HCT116 (cell line): ENCODE results near the gene DNPEP. TPM values are rescaled to one million over a fixed set of nuclear protein-coding genes. Genes with fewer than 3 reads are reported as not detected.

ENCODE experiments used
- ATAC-seq: fragments of 200-7000 bp; cut with Tn5 transposase; 2 replicates; pipeline ENCODE4 v1.9.1; 2020; ENCODE audit warnings: mild to moderate bottlenecking, moderate library complexity
- BruUV-seq: library from RNA; stranded (reverse); fragments of 400-500 nt; replicated peaks from 2 replicates; lab custom pipeline; 2021; lab: Mats Ljungman, UMichigan
- CTCF ChIA-PET: fragments of 300-600 bp; sonication (Branson Sonifier 250); formaldehyde crosslinking; loops from one replicate; lab custom pipeline; 2021; ENCODE audit warnings: antibody characterized with exemption; lab: Charles Lee
- POLR2A ChIA-PET: fragments of 300-600, 350-600 bp; sonication (Branson Sonifier 250); formaldehyde crosslinking; loops from one replicate; lab custom pipeline; 2021; ENCODE audit warnings: antibody characterized with exemption; lab: Charles Lee
- RAD21 ChIA-PET, 2 experiments: fragments of 300-600 bp; sonication (Branson Sonifier 250); formaldehyde crosslinking; loops; one replicate each; lab custom pipeline; 2023; ENCODE audit warnings: low total read pairs in 2 of 2; ENCODE audit not compliant: uncharacterized antibody in 2 of 2, unreplicated experiment in 2 of 2, low non-redundant PET in 1 of 2; lab: Charles Lee
- DNase-seq: peaks from one replicate; pipeline ENCODE4 v3.0.0-alpha.2; 2010; ENCODE audit warnings: low read depth, low spot score
- H2AFZ ChIP-seq: fragments of 200-600 bp; shearing (Covaris generic), sonication (generic); 2 replicates; pipeline ENCODE4 v1.6.1; 2017; ENCODE audit warnings: low read depth, mixed run types, mixed read lengths, antibody characterized with exemption, low read length; ENCODE audit not compliant: poor library complexity, severe bottlenecking
- H3K27ac ChIP-seq: 2 replicates; pipeline ENCODE4 v1.5.1; 2012; ENCODE audit warnings: low read depth, low read length
- H3K27me3 ChIP-seq: fragments of 200-600 bp; sonication (generic); 2 replicates; pipeline ENCODE4 v1.6.1; 2016; ENCODE audit warnings: mixed run types, low read length, mixed read lengths; ENCODE audit not compliant: insufficient read depth
- H3K36me3 ChIP-seq, 2 experiments: fragments of 200-500 bp in 1 of 2; fragments of 200-600 bp in 1 of 2; sonication (Bioruptor generic) in 1 of 2; sonication (generic) in 1 of 2; 2 replicates each; pipeline versions ENCODE4 v1.5.1 to v1.6.1; 2014 to 2016; ENCODE audit warnings: low read length in 2 of 2, inconsistent platforms in 1 of 2, mixed read lengths in 1 of 2, mixed run types in 1 of 2; ENCODE audit not compliant: insufficient read depth in 2 of 2, control insufficient read depth in 1 of 2
- H3K4me1 ChIP-seq, 2 experiments: fragments of 200-600 bp in 1 of 2; sonication (generic) in 1 of 2; 2 replicates each; pipeline versions ENCODE4 v1.5.1 to v1.6.1; 2012 to 2017; ENCODE audit warnings: low read length in 2 of 2, inconsistent platforms in 1 of 2, mild to moderate bottlenecking in 1 of 2, mixed read lengths in 1 of 2, mixed run types in 1 of 2, moderate library complexity in 1 of 2; ENCODE audit not compliant: insufficient read depth in 2 of 2, control insufficient read depth in 1 of 2
- H3K4me2 ChIP-seq: fragments of 200-600 bp; sonication (generic); 2 replicates; pipeline ENCODE4 v1.6.1; 2017; ENCODE audit warnings: mixed run types, low read length, mixed read lengths
- H3K4me3 ChIP-seq, 2 experiments: fragments of 200-600 bp in 1 of 2; sonication (generic) in 1 of 2; replicated peaks in 1 of 2; 2 replicates each; pipeline ENCODE4 v1.5.1; 2011 to 2016; ENCODE audit warnings: low read length in 2 of 2, control low read depth in 1 of 2, low read depth in 1 of 2, mild to moderate bottlenecking in 1 of 2, mixed read lengths in 1 of 2, mixed run types in 1 of 2
- H3K79me2 ChIP-seq: fragments of 200-600 bp; sonication (generic); 2 replicates; pipeline ENCODE4 v1.6.1; 2017; ENCODE audit warnings: mild to moderate bottlenecking, mixed run types, low read length, moderate library complexity, mixed read lengths; ENCODE audit not compliant: insufficient read depth
- H3K9ac ChIP-seq: fragments of 200-600 bp; sonication (generic); 2 replicates; pipeline ENCODE4 v1.6.1; 2016; ENCODE audit warnings: low read length, mixed read lengths
- H3K9me2 ChIP-seq: fragments of 200-600 bp; sonication (generic), shearing (Covaris generic); 2 replicates; pipeline ENCODE4 v1.6.1; 2017; ENCODE audit warnings: mixed run types, mild to moderate bottlenecking, moderate library complexity; ENCODE audit not compliant: insufficient read depth
- H3K9me3 ChIP-seq, 2 experiments: fragments of 200-500 bp in 1 of 2; fragments of 200-600 bp in 1 of 2; sonication (Bioruptor generic) in 1 of 2; sonication (generic) in 1 of 2; 2 replicates each; pipeline ENCODE4 v1.6.1; 2014 to 2017; ENCODE audit warnings: low read length in 2 of 2, mixed read lengths in 2 of 2, inconsistent platforms in 1 of 2, low read depth in 1 of 2, mild to moderate bottlenecking in 1 of 2, mixed run types in 1 of 2, moderate library complexity in 1 of 2; ENCODE audit not compliant: control insufficient read depth in 1 of 2, insufficient read depth in 1 of 2
- H4K20me1 ChIP-seq: fragments of 200-600 bp; sonication (generic), shearing (Covaris generic); 2 replicates; pipeline ENCODE4 v1.6.1; 2017; ENCODE audit warnings: mixed run types, mild to moderate bottlenecking, moderate library complexity; ENCODE audit not compliant: insufficient read depth
- ATF3 ChIP-seq: IDR thresholded peaks from 2 replicates; pipeline ENCODE4 v1.6.1; 2012
- EGR1 ChIP-seq: IDR thresholded peaks from 2 replicates; pipeline ENCODE4 v1.6.1; 2012; ENCODE audit warnings: low read depth
- EZH2 ChIP-seq: fragments of 200-600 bp; sonication (generic); IDR thresholded peaks from 2 replicates; pipeline ENCODE4 v1.6.1; 2017; ENCODE audit warnings: antibody characterized with exemption, mixed run types
- EZH2phosphoT487 ChIP-seq: fragments of 200-600 bp; IDR thresholded peaks from 2 replicates; pipeline ENCODE4 v1.6.1; 2018; ENCODE audit warnings: antibody characterized with exemption, borderline replicate concordance
- FOSL1 ChIP-seq: IDR thresholded peaks from 2 replicates; pipeline ENCODE4 v1.6.1; 2012; ENCODE audit warnings: low read depth
- JUND ChIP-seq: IDR thresholded peaks from 2 replicates; pipeline ENCODE4 v1.6.1; 2012
- MAX ChIP-seq: IDR thresholded peaks from 2 replicates; pipeline ENCODE4 v1.6.1; 2012
- POLR2A ChIP-seq: IDR thresholded peaks from 2 replicates; pipeline ENCODE4 v1.7.0; 2011; ENCODE audit warnings: borderline replicate concordance; ENCODE audit not compliant: insufficient read depth, insufficient read length; ENCODE audit errors: extremely low read depth
- POLR2AphosphoS5 ChIP-seq: IDR thresholded peaks from 2 replicates; pipeline ENCODE4 v1.6.1; 2011; ENCODE audit warnings: mild to moderate bottlenecking, low read depth, low read length, moderate library complexity
- TCF7L2 ChIP-seq: IDR thresholded peaks from 2 replicates; pipeline ENCODE4 v1.7.0; 2011; ENCODE audit warnings: borderline replicate concordance, inconsistent platforms; ENCODE audit not compliant: insufficient read depth, insufficient read length; ENCODE audit errors: extremely low read depth
- YY1 ChIP-seq: IDR thresholded peaks from 2 replicates; pipeline ENCODE4 v1.6.1; 2011; ENCODE audit warnings: low read length, low read depth, moderate library complexity, mild to moderate bottlenecking; ENCODE audit not compliant: insufficient replicate concordance; ENCODE audit errors: extremely low read depth
- ZBTB33 ChIP-seq: IDR thresholded peaks from 2 replicates; pipeline ENCODE4 v1.6.1; 2011; ENCODE audit warnings: mild to moderate bottlenecking, low read length, moderate library complexity; ENCODE audit not compliant: insufficient replicate concordance; ENCODE audit errors: extremely low read depth
- ZFX ChIP-seq: fragments of 450-650 bp; IDR thresholded peaks from 2 replicates; pipeline ENCODE4 v1.6.1; 2017
- ZNF274 ChIP-seq: fragments of 200-500 bp; sonication (Bioruptor generic); IDR thresholded peaks from 2 replicates; pipeline ENCODE4 v1.6.1; 2014; ENCODE audit warnings: mild to moderate bottlenecking, low read depth, low read length, inconsistent platforms
- intact Hi-C: fragments of 100-400 bp; cut with micrococcal nuclease; formaldehyde crosslinking; loops from 2 replicates; pipeline ENCODE4 v1.10.0; 2022
- total RNA-seq: library from RNA; stranded (reverse); gene quantifications from one replicate; pipeline ENCODE4 v1.2.1, GENCODE V29; 2021; ENCODE audit not compliant: unreplicated experiment

DNPEP gene
- total RNA-seq, 1 experiment from 2014 or later = 80.1 TPM

GRCh38 chr2:219398721-219399363 lies 11.1 kb upstream of the DNPEP start:
- H4K20me1 ChIP-seq = no peaks in the 10 kb centered on the region
- ATAC-seq (no peak), DNase-seq (no peak)
- H3K27me3 ChIP-seq = no peaks in the 10 kb centered on the region
- CTCF ChIA-PET = interaction anchor here (2.7 to 2.8 kb wide), 2 partner anchors 11 to 131 kb away, joined by 9 to 11 read pairs; partner anchors contain the start of gene DNPEP
- POLR2A ChIA-PET = no interaction called here
- H3K9ac ChIP-seq = no peak overlapping the region
- H3K4me1 ChIP-seq = peaks cover 11 to 25% of the 10 kb centered on the region in 2 experiments; a peak in 3 of 4 replicates
- H3K4me2 ChIP-seq = peak overlapping the region; percentile 52
- H3K79me2 ChIP-seq = no peaks in the 10 kb centered on the region
- H3K27ac ChIP-seq = no peak overlapping the region
- intact Hi-C loops = no loop called here
- RAD21 ChIA-PET = no interaction called here
- no peaks in the 10 kb centered on the region for H3K9me3 ChIP-seq
- no peak overlapping the region for H2AFZ ChIP-seq
- no peak for TF ChIP-seq ATF3
- TF ChIP-seq FOSL1 = peak; percentile 17; the same call in 1 of the 2 replicates
- H3K36me3 ChIP-seq = no peaks in the 10 kb centered on the region
- H3K9me2 ChIP-seq = no peaks in the 10 kb centered on the region
- no peak overlapping the region for H3K4me3 ChIP-seq
- no TSS peak for BruUV-seq

- intact Hi-C loops = no loop called here
- Histone ChIP-seq H3K36me3 (no peaks in the 10 kb centered on the region), H4K20me1 (no peaks in the 10 kb centered on the region), H3K9ac (no peak overlapping the region), H3K9me2 (no peaks in the 10 kb centered on the region), H3K79me2 (no peaks in the 10 kb centered on the region), H3K27ac (no peak overlapping the region), H3K4me3 (no peak overlapping the region), H3K4me2 (no peak overlapping the region), H2AFZ (no peak overlapping the region), H3K27me3 (no peaks in the 10 kb centered on the region), H3K4me1 (peaks cover 8 to 15% of the 10 kb centered on the region in 2 experiments; a peak in 3 of 4 replicates), H3K9me3 (no peaks in the 10 kb centered on the region)
- ATAC-seq = no peak
- DNase-seq = no peak
- ChIA-PET POLR2A (no interaction called here), CTCF (interaction anchor here (0.6 to 2.8 kb wide), 3 partner anchors 9 to 133 kb away, joined by 3 to 11 read pairs (median 9); partner anchors contain the start of gene DNPEP), RAD21 (no interaction called here)
- BruUV-seq = no TSS peak
- TF ChIP-seq ZFX = no peak
- TF ChIP-seq ZBTB33 = no peak
- no peak for TF ChIP-seq POLR2A
- no peak for TF ChIP-seq JUND
- TF ChIP-seq EZH2 = no peak
- no peak for TF ChIP-seq EZH2phosphoT487
- TF ChIP-seq TCF7L2 = no peak
- TF ChIP-seq YY1 = no peak
- TF ChIP-seq MAX = no peak
- no peak for TF ChIP-seq ZNF274
- TF ChIP-seq EGR1 = no peak
- no peak for TF ChIP-seq POLR2AphosphoS5
Measured at GRCh38 chr2:219396863-219397457, 9.2 kb upstream of the DNPEP start.
